ENCODE results near the gene USP40.

GRCh38 chr2:233428438-233428837 is 138.1 kb downstream of the USP40 start:
- TF ChIP-seq CTCF (conservative IDR thresholded peaks at IDR 0.05; ENCODE audit: low read depth in 2 of 2) (no peak), POLR2AphosphoS5 (IDR thresholded peaks at IDR 0.05; ENCODE audit: low read depth) (no peak), CREB1 (CRISPR knock-in tag; IDR thresholded peaks at IDR 0.05; ENCODE audit: low read depth) (no peak), EZH2phosphoT487 (IDR thresholded peaks at IDR 0.05; ENCODE audit: unreplicated experiment) (no peak), EZH2 (IDR thresholded peaks at IDR 0.05; ENCODE audit: low read depth, unreplicated experiment) (no peak), JUNB (IDR thresholded peaks at IDR 0.05; ENCODE audit: unreplicated experiment) (no peak), STAT1 (IDR thresholded peaks at IDR 0.05; ENCODE audit: unreplicated experiment) (no peak)
- TF ChIP-seq, protein P1, sequence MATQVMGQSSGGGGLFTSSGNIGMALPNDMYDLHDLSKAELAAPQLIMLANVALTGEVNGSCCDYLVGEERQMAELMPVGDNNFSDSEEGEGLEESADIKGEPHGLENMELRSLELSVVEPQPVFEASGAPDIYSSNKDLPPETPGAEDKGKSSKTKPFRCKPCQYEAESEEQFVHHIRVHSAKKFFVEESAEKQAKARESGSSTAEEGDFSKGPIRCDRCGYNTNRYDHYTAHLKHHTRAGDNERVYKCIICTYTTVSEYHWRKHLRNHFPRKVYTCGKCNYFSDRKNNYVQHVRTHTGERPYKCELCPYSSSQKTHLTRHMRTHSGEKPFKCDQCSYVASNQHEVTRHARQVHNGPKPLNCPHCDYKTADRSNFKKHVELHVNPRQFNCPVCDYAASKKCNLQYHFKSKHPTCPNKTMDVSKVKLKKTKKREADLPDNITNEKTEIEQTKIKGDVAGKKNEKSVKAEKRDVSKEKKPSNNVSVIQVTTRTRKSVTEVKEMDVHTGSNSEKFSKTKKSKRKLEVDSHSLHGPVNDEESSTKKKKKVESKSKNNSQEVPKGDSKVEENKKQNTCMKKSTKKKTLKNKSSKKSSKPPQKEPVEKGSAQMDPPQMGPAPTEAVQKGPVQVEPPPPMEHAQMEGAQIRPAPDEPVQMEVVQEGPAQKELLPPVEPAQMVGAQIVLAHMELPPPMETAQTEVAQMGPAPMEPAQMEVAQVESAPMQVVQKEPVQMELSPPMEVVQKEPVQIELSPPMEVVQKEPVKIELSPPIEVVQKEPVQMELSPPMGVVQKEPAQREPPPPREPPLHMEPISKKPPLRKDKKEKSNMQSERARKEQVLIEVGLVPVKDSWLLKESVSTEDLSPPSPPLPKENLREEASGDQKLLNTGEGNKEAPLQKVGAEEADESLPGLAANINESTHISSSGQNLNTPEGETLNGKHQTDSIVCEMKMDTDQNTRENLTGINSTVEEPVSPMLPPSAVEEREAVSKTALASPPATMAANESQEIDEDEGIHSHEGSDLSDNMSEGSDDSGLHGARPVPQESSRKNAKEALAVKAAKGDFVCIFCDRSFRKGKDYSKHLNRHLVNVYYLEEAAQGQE (IDR thresholded peaks at IDR 0.05; ENCODE audit: unreplicated experiment): no peak

Data from GM23338 (cell line).